ENCODE measurements around the gene DDX28.
"Not testable (repeated sequence)": the region's sequence is repeated elsewhere in the genome, so short reads cannot be mapped to it uniquely, and the experiment has no call there.

DDX28 gene

DNA sequence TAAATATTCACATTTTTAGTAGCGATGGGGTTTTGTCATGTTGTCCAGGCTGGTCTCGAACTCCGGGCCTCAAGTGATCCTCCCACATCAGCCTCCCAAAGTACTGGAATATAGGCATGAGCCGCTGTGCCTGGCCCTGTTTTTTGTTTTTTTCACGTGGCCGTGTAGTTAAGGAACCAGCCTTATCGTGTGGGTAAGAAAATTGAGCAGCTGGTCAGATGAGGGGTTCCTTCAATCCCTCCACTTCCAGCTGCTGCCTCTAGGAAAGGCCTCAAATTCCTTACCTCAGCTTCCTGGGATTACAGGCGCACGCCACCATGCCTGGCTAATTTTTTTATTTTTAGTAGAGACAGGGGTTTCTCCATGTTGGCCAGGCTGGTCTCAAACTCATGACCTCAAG lies 17.8 kb downstream of the DDX28 start:
- no peaks in the 10 kb centered on the region for H3K36me3 ChIP-seq (ENCODE audit: control insufficient read depth in 1 of 2, insufficient read depth in 2 of 2, low read length in 2 of 2)
- H3K4me1 ChIP-seq (ENCODE audit: control insufficient read depth in 1 of 2, insufficient read depth in 2 of 2, low read length in 2 of 2): peaks cover 0 to 2% of the 10 kb centered on the region in 2 donors
- no peaks in the 10 kb centered on the region for H3K27me3 ChIP-seq (ENCODE audit: low read depth, low read length)
- peak overlapping the region; percentile 23 for H3K27ac ChIP-seq (ENCODE audit: low read length)
- no peaks in the 10 kb centered on the region for H3K9me3 ChIP-seq (ENCODE audit: control insufficient read depth in 1 of 2, low read length in 2 of 2)
- no peak overlapping the region for H3K4me3 ChIP-seq (ENCODE audit: low read depth in 1 of 2, low read length in 2 of 2)

- no peaks in the 10 kb centered on the region for H3K9me3 ChIP-seq (ENCODE audit: control insufficient read depth in 1 of 2, low read length in 2 of 2)
- no peak overlapping the region for H3K4me3 ChIP-seq (ENCODE audit: low read depth in 1 of 2, low read length in 2 of 2)
- peaks cover 0 to 10% of the 10 kb centered on the region in 2 donors for H3K4me1 ChIP-seq (ENCODE audit: control insufficient read depth in 1 of 2, insufficient read depth in 2 of 2, low read length in 2 of 2)
- H3K27ac ChIP-seq (ENCODE audit: low read length): no peak overlapping the region
- H3K27me3 ChIP-seq (ENCODE audit: low read depth, low read length): no peaks in the 10 kb centered on the region
- H3K36me3 ChIP-seq (ENCODE audit: control insufficient read depth in 1 of 2, insufficient read depth in 2 of 2, low read length in 2 of 2): no peaks in the 10 kb centered on the region
Measured at GRCh38 chr16:68003031-68003430, 20.0 kb downstream of the DDX28 start.

GRCh38 chr16:68000450-68000849 lies 22.6 kb downstream of the DDX28 start:
- no peaks in the 10 kb centered on the region for H3K36me3 ChIP-seq (ENCODE audit: control insufficient read depth in 1 of 2, insufficient read depth in 2 of 2, low read length in 2 of 2)
- H3K4me3 ChIP-seq (ENCODE audit: low read depth in 1 of 2, low read length in 2 of 2): peak overlapping the region in 1 of 2 donors; percentile 11
- no peaks in the 10 kb centered on the region for H3K9me3 ChIP-seq (ENCODE audit: control insufficient read depth in 1 of 2, low read length in 2 of 2)
- H3K27ac ChIP-seq (ENCODE audit: low read length): peak overlapping the region; percentile 19
- peaks cover 0 to 10% of the 10 kb centered on the region in 2 donors for H3K4me1 ChIP-seq (ENCODE audit: control insufficient read depth in 1 of 2, insufficient read depth in 2 of 2, low read length in 2 of 2)
- no peaks in the 10 kb centered on the region for H3K27me3 ChIP-seq (ENCODE audit: low read depth, low read length)

DNA sequence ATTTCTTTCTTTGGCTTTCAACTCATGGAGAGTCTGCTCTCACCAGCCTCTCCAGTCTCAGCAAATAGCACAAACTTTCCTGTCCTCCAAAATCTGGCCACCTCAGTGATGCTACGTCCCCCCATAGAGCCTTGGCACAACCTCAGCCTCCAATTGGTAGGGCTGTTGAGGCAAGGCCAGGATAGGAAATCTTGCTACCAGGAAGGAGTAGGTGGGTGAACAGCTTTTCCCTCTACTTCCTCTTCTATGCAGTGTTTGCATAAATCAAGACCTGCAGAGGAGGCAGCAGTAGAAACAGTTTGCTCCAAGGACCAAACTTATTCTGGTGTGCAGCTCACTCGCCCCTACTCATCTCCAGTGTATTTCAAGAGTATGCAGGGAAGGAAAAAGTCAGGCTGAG lies 23.0 kb downstream of the DDX28 start:
- H3K9me3 ChIP-seq (ENCODE audit: control insufficient read depth in 1 of 2, low read length in 2 of 2): no peaks in the 10 kb centered on the region
- peaks cover 0 to 10% of the 10 kb centered on the region in 2 donors for H3K4me1 ChIP-seq (ENCODE audit: control insufficient read depth in 1 of 2, insufficient read depth in 2 of 2, low read length in 2 of 2)
- H3K27ac ChIP-seq (ENCODE audit: low read length): peak overlapping the region; percentile 19
- H3K27me3 ChIP-seq (ENCODE audit: low read depth, low read length): no peaks in the 10 kb centered on the region
- H3K36me3 ChIP-seq (ENCODE audit: control insufficient read depth in 1 of 2, insufficient read depth in 2 of 2, low read length in 2 of 2): no peaks in the 10 kb centered on the region
- peak overlapping the region in 1 of 2 donors; percentile 11 for H3K4me3 ChIP-seq (ENCODE audit: low read depth in 1 of 2, low read length in 2 of 2)

DNA sequence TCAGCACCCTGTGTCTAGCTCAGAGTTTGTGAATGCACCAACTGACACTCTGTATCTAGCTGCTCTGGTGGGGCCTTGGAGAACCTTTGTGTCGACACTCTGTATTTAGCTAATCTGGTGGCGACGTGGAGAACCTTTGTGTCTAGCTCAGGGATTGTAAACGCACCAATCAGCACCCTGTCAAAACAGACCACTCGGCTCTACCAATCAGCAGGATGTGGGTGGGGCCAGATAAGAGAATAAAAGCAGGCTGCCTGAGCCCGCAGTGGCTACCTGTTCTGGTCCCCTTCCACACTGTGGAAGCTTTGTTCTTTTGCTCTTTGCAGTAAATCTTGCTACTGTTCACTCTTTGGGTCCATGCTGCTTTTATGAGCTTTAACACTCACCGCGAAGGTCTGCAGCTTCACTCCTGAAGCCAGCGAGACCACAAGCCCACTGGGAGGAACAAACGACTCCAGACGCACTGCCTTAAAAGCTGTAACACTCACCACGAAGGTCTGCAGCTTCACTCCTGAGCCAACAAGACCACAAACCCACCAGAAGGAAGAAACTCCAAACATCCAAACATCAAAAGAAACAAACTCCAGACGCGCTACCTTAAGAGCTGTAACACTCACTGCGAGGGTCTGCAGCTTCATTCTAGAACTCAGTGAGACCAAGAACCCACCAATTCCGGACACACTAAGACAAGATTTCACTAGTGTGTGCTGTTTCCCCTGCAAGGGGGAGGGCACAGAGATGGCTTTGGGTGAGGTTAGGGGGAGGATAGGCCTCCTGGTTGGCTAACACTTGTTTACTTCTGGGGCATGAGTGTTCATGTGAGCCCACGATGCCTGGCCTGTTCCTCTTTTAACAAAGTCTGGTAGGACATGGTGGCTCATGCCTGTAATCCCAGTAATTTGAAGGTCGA lies 24.0 kb downstream of the DDX28 start, which contains the start of gene DPEP2:
DPEP2 (minus strand) TSS at position 706 of the 910 bp plus-strand sequence. CDS start 6,272 bp downstream, outside the sequence.
- not testable (repeated sequence) for H3K36me3 ChIP-seq (ENCODE audit: control insufficient read depth in 1 of 2, insufficient read depth in 2 of 2, low read length in 2 of 2); H3K9me3 ChIP-seq (ENCODE audit: control insufficient read depth in 1 of 2, low read length in 2 of 2); H3K4me1 ChIP-seq (ENCODE audit: control insufficient read depth in 1 of 2, insufficient read depth in 2 of 2, low read length in 2 of 2); H3K27me3 ChIP-seq (ENCODE audit: low read depth, low read length)
- Histone ChIP-seq H3K27ac (ENCODE audit: low read length) (peak within 1 kb of the TSS; percentile 19), H3K4me3 (ENCODE audit: low read depth in 1 of 2, low read length in 2 of 2) (peak within 1 kb of the TSS; percentile 11 to 40)

DNA sequence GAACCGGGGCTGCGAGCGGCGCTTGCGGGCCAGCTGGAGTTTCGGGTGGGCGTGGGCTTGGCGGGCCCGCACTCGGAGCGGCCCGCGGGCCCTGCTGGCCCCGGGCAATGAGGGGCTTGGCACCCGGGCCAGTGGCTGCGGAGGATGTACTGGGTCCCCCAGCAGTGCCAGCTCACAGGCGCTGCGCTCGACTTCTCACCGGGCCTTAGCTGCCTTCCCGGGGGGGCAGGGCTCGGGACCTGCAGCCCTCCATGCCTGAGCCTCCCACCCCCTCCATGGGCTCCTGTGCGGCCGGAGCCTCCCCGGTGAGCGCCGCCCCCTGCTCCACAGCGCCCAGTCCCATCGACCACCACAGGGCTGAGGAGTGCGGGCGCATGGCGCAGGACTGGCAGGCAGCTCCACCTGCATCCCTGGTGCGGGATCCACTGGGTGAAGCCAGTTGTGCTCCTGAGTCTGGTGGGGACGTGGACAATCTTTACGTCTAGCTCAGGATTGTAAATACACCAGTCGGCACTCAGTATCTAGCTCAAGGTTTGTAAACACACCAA lies 24.7 kb downstream of the DDX28 start:
- H3K36me3 ChIP-seq (ENCODE audit: control insufficient read depth in 1 of 2, insufficient read depth in 2 of 2, low read length in 2 of 2); H3K9me3 ChIP-seq (ENCODE audit: control insufficient read depth in 1 of 2, low read length in 2 of 2); H3K27ac ChIP-seq (ENCODE audit: low read length); H3K4me3 ChIP-seq (ENCODE audit: low read depth in 1 of 2, low read length in 2 of 2); H3K27me3 ChIP-seq (ENCODE audit: low read depth, low read length): not testable (repeated sequence)
- H3K4me1 ChIP-seq (ENCODE audit: control insufficient read depth in 1 of 2, insufficient read depth in 2 of 2, low read length in 2 of 2): peaks cover 6 to 15% of the 10 kb centered on the region in 2 donors

DNA sequence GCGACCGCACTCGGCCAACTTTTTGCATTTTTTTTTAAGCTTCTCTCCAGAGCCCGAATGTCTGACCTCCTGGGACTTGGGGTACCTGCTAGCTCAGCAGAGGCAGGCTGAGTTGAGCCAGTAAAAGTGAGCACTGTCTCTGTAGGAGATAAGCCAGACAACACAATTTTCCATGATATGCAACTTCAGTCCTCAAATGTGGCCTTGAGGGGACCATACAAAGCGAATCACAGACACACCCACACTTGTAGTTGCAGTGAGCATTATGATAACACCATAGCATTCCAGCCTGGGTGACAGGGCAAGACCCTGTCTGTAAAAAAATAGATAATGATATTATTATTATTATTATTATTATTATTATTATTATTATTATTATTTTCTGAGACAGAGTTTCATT lies 26.4 kb downstream of the DDX28 start:
- H3K9me3 ChIP-seq (ENCODE audit: control insufficient read depth in 1 of 2, low read length in 2 of 2): no peaks in the 10 kb centered on the region
- no peaks in the 10 kb centered on the region for H3K27me3 ChIP-seq (ENCODE audit: low read depth, low read length)
- no peaks in the 10 kb centered on the region for H3K36me3 ChIP-seq (ENCODE audit: control insufficient read depth in 1 of 2, insufficient read depth in 2 of 2, low read length in 2 of 2)
- H3K4me3 ChIP-seq (ENCODE audit: low read depth in 1 of 2, low read length in 2 of 2): no peak overlapping the region
- H3K4me1 ChIP-seq (ENCODE audit: control insufficient read depth in 1 of 2, insufficient read depth in 2 of 2, low read length in 2 of 2): peaks cover 12 to 15% of the 10 kb centered on the region in 2 donors
- no peak overlapping the region for H3K27ac ChIP-seq (ENCODE audit: low read length)

DNA sequence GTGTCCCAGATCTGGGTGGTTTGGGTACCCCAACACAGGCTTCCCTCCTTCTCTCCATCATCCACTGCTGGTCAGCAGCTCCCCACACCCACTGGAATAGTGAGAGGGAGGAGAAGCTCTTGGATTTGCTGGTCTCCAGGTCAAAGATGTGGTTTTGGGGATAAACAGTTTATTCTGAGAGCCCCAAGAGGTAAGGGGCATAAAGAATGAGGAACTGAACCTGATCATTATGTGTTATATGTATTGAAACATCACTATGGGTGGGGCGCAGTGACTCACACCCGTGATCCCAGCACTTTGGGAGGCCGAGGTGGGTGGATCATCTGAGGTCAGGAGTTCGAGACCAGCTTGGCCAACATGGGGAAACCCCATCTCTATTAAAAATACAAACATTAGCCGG lies 27.6 kb downstream of the DDX28 start:
- no peak overlapping the region for H3K27ac ChIP-seq (ENCODE audit: low read length)
- no peaks in the 10 kb centered on the region for H3K36me3 ChIP-seq (ENCODE audit: control insufficient read depth in 1 of 2, insufficient read depth in 2 of 2, low read length in 2 of 2)
- H3K9me3 ChIP-seq (ENCODE audit: control insufficient read depth in 1 of 2, low read length in 2 of 2): no peaks in the 10 kb centered on the region
- no peaks in the 10 kb centered on the region for H3K27me3 ChIP-seq (ENCODE audit: low read depth, low read length)
- H3K4me3 ChIP-seq (ENCODE audit: low read depth in 1 of 2, low read length in 2 of 2): no peak overlapping the region
- H3K4me1 ChIP-seq (ENCODE audit: control insufficient read depth in 1 of 2, insufficient read depth in 2 of 2, low read length in 2 of 2): peaks cover 12 to 15% of the 10 kb centered on the region in 2 donors

GRCh38 chr16:67994040-67994408 lies 29.0 kb downstream of the DDX28 start:
- not testable (repeated sequence) for H3K27me3 ChIP-seq (ENCODE audit: low read depth, low read length); H3K9me3 ChIP-seq (ENCODE audit: control insufficient read depth in 1 of 2, low read length in 2 of 2); H3K36me3 ChIP-seq (ENCODE audit: control insufficient read depth in 1 of 2, insufficient read depth in 2 of 2, low read length in 2 of 2)
- Histone ChIP-seq H3K4me1 (ENCODE audit: control insufficient read depth in 1 of 2, insufficient read depth in 2 of 2, low read length in 2 of 2) (peaks cover 5 to 12% of the 10 kb centered on the region in 2 donors), H3K4me3 (ENCODE audit: low read depth in 1 of 2, low read length in 2 of 2) (peak overlapping the region; percentile 59 to 60), H3K27ac (ENCODE audit: low read length) (peak overlapping the region; percentile 72)

DNA sequence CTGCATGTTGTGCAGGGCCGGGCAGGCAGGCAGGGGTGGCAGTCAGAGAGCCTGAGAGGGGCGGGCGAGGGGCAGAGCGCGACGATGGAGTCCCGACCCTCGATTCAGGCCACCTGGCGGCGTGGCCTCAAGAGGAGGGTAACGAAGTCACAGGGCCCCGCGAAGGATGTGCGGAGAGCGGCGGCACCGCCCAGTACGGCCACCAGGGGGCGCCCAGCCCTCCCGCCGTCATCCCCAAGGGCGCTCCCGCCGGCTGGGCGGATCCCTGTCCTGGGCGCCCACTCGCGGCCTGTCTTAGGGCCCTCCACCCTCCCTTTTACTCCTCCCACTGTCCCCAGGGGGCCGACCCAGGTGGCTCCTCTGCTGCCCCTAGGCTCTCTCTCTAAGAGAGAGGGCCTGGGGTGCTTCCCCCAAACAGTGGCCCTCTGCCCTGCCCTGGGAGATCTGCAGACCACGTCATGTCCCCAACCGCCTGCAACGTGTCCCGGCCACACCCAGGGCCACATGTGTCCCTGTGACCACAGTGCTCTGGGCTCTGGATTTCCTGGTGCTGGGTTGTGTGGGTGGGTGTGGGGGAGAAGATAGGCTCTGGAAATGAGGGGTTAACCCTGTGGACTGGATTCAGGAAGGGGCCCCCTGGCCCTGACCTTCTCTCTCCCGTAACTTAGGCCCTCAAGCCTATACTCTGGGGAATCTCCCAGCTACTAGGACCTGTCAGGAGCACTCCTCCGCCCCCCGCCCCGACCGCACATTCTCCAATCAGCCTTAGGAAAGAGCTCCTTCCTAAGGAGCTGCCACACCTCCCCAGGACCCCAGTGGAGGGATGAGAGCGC lies 29.6 kb downstream of the DDX28 start:
- Histone ChIP-seq H3K27me3 (ENCODE audit: low read depth, low read length) (no peaks in the 10 kb centered on the region), H3K4me3 (ENCODE audit: low read depth in 1 of 2, low read length in 2 of 2) (peak overlapping the region; percentile 59 to 60), H3K36me3 (ENCODE audit: control insufficient read depth in 1 of 2, insufficient read depth in 2 of 2, low read length in 2 of 2) (no peaks in the 10 kb centered on the region), H3K27ac (ENCODE audit: low read length) (peak overlapping the region; percentile 72), H3K4me1 (ENCODE audit: control insufficient read depth in 1 of 2, insufficient read depth in 2 of 2, low read length in 2 of 2) (peaks cover 5 to 12% of the 10 kb centered on the region in 2 donors), H3K9me3 (ENCODE audit: control insufficient read depth in 1 of 2, low read length in 2 of 2) (no peaks in the 10 kb centered on the region)

GRCh38 chr16:67992661-67993206 lies 30.3 kb downstream of the DDX28 start:
- no peaks in the 10 kb centered on the region for H3K36me3 ChIP-seq (ENCODE audit: control insufficient read depth in 1 of 2, insufficient read depth in 2 of 2, low read length in 2 of 2)
- H3K27ac ChIP-seq (ENCODE audit: low read length): no peak overlapping the region
- H3K27me3 ChIP-seq (ENCODE audit: low read depth, low read length): no peaks in the 10 kb centered on the region
- H3K9me3 ChIP-seq (ENCODE audit: control insufficient read depth in 1 of 2, low read length in 2 of 2): no peaks in the 10 kb centered on the region
- peaks cover 5 to 12% of the 10 kb centered on the region in 2 donors for H3K4me1 ChIP-seq (ENCODE audit: control insufficient read depth in 1 of 2, insufficient read depth in 2 of 2, low read length in 2 of 2)
- H3K4me3 ChIP-seq (ENCODE audit: low read depth in 1 of 2, low read length in 2 of 2): peak overlapping the region in 1 of 2 donors; percentile 60

Data from muscle layer of duodenum (tissue), 2 donors.